GM12892 (cell line): ENCODE measurements around the gene CDH13.

Source experiments
- POLR2A ChIP-seq: IDR thresholded peaks from 2 replicates; pipeline ENCODE4 v1.6.1; 2011; ENCODE audit warnings: low read depth, low read length, control low read depth
- TAF1 ChIP-seq: IDR thresholded peaks from 2 replicates; pipeline ENCODE4 v1.6.1; 2011; ENCODE audit warnings: low read depth, mild to moderate bottlenecking, control low read depth, low read length, borderline replicate concordance

- TF ChIP-seq POLR2A (no peak), TAF1 (no peak)
These were observed 14.5 kb upstream of the CDH13 start for GRCh38 chr16:82612263-82612662.
